PC-3 (cell line): ENCODE results near the gene QPCT. TPM values are rescaled to one million over a fixed set of nuclear protein-coding genes. Genes with fewer than 3 reads are reported as not detected.

ENCODE experiments used
- ATAC-seq: fragments of 200-7000 bp; cut with Tn5 transposase; 2 replicates; pipeline ENCODE4 v1.9.1; 2020; ENCODE audit warnings: mild to moderate bottlenecking, moderate library complexity
- BruUV-seq: library from RNA; stranded (reverse); fragments of 400-500 nt; replicated peaks from 2 replicates; lab custom pipeline; 2021; lab: Mats Ljungman, UMichigan
- CTCF ChIA-PET: fragments of 300-600 bp; sonication (Branson Sonifier 250); formaldehyde crosslinking; loops from one replicate; lab custom pipeline; 2022; ENCODE audit warnings: antibody characterized with exemption; lab: Charles Lee
- POLR2A ChIA-PET: fragments of 300-600 bp; sonication (Branson Sonifier 250); formaldehyde crosslinking; loops from one replicate; lab custom pipeline; 2022; ENCODE audit warnings: antibody characterized with exemption; ENCODE audit not compliant: unreplicated experiment; lab: Charles Lee
- DNase-seq: peaks from one replicate; pipeline ENCODE4 v3.0.0-alpha.2; 2015
- H2AFZ ChIP-seq: fragments of 300-600 bp; sonication (generic); 2 replicates; pipeline ENCODE4 v1.6.0; 2016; ENCODE audit warnings: antibody characterized with exemption, low read length
- H3F3A ChIP-seq: fragments of 300-600 bp; sonication (generic); one replicate; pipeline ENCODE4 v1.6.0; 2017; ENCODE audit warnings: antibody characterized with exemption, low read length, control low read depth, mild to moderate bottlenecking; ENCODE audit not compliant: unreplicated experiment
- H3K27ac ChIP-seq: fragments of 300-600 bp; sonication (generic); 2 replicates; pipeline ENCODE4 v1.5.1; 2016; ENCODE audit warnings: mild to moderate bottlenecking, low read length
- H3K27me3 ChIP-seq: fragments of 300-600 bp; sonication (generic); 2 replicates; pipeline ENCODE4 v1.6.1; 2016; ENCODE audit warnings: low read length, mixed read lengths
- H3K36me3 ChIP-seq: fragments of 300-600 bp; sonication (generic); 2 replicates; pipeline ENCODE4 v1.6.1; 2016; ENCODE audit warnings: low read depth, mixed run types, low read length, mixed read lengths
- H3K4me1 ChIP-seq: fragments of 300-600 bp; sonication (generic); 2 replicates; pipeline ENCODE4 v1.5.1; 2016; ENCODE audit warnings: low read length; ENCODE audit not compliant: insufficient read depth
- H3K4me2 ChIP-seq: fragments of 300-600 bp; sonication (generic); 2 replicates; pipeline ENCODE4 v1.6.0; 2016; ENCODE audit warnings: low read length
- H3K4me3 ChIP-seq: fragments of 300-600 bp; sonication (generic); 2 replicates; pipeline ENCODE4 v1.5.1; 2016; ENCODE audit warnings: mild to moderate bottlenecking, low read length, mixed read lengths
- H3K79me2 ChIP-seq: fragments of 300-600 bp; sonication (generic); 2 replicates; pipeline ENCODE4 v1.6.1; 2017; ENCODE audit warnings: low read length, mixed read lengths
- H3K9ac ChIP-seq: fragments of 300-600 bp; sonication (generic); 2 replicates; pipeline ENCODE4 v1.6.0; 2016; ENCODE audit warnings: mild to moderate bottlenecking, low read length
- H3K9me2 ChIP-seq: fragments of 300-600 bp; sonication (generic); replicated peaks from 2 replicates; pipeline ENCODE4 v1.6.1; 2016; ENCODE audit warnings: mixed run types, low read length, mixed read lengths
- H3K9me3 ChIP-seq: fragments of 300-600 bp; sonication (generic); 2 replicates; pipeline ENCODE4 v1.6.1; 2016; ENCODE audit warnings: low read length, mixed read lengths
- H4K20me1 ChIP-seq: fragments of 300-600 bp; sonication (generic); 2 replicates; pipeline ENCODE4 v1.6.1; 2016; ENCODE audit warnings: low read length, mixed read lengths
- EZH2 ChIP-seq: fragments of 300-600 bp; sonication (generic); IDR thresholded peaks from one replicate; pipeline ENCODE4 v1.6.1; 2017; ENCODE audit warnings: antibody characterized with exemption, mild to moderate bottlenecking, low read length; ENCODE audit not compliant: unreplicated experiment
- EZH2phosphoT487 ChIP-seq: fragments of 300-600 bp; sonication (generic); IDR thresholded peaks from 2 replicates; pipeline ENCODE4 v1.6.1; 2018; ENCODE audit warnings: mild to moderate bottlenecking, antibody characterized with exemption, low read length, borderline replicate concordance
- intact Hi-C: fragments of 100-400 bp; cut with micrococcal nuclease; formaldehyde crosslinking; loops from 2 replicates; pipeline ENCODE4 v1.9.0; 2023
- total RNA-seq: library from RNA; depleted of rRNA; stranded (reverse); fragments of >200 nt; gene quantifications from 2 replicates; pipeline ENCODE4 v1.2.3, GENCODE V29; 2014
- TF ChIP-seq, protein P1 (sequence below): fragments of 300-600 bp; sonication (generic); conservative IDR thresholded peaks from 2 replicates; pipeline ENCODE4 v1.5.1; 2017; ENCODE audit warnings: antibody characterized with exemption, low read depth, mild to moderate bottlenecking, low read length

Gene QPCT
- total RNA-seq, 1 experiment from 2014 or later, result not detected

DNA sequence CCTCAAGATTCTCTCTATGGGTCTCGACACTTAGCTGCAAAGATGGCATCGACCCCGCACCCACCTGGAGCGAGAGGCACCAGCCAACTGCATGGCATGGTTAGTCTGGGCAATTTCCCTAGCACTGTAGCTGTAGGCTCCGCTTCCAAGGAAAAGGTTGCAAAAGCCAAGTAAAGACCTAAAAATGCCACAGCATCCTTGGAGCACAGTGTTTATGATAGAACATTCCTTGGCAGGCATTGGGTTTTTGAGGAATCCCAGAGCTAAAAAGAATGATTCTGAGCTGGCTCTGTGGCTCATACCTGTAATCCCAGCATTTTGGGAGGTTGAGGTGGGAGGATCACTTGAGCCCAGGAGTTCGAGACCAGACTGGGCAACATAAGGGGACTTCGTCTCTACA, 22.9 kb downstream of the QPCT start:
- TF ChIP-seq EZH2phosphoT487, result no peak
- TF ChIP-seq, protein P1, sequence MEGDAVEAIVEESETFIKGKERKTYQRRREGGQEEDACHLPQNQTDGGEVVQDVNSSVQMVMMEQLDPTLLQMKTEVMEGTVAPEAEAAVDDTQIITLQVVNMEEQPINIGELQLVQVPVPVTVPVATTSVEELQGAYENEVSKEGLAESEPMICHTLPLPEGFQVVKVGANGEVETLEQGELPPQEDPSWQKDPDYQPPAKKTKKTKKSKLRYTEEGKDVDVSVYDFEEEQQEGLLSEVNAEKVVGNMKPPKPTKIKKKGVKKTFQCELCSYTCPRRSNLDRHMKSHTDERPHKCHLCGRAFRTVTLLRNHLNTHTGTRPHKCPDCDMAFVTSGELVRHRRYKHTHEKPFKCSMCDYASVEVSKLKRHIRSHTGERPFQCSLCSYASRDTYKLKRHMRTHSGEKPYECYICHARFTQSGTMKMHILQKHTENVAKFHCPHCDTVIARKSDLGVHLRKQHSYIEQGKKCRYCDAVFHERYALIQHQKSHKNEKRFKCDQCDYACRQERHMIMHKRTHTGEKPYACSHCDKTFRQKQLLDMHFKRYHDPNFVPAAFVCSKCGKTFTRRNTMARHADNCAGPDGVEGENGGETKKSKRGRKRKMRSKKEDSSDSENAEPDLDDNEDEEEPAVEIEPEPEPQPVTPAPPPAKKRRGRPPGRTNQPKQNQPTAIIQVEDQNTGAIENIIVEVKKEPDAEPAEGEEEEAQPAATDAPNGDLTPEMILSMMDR, result no peak
- no peak for TF ChIP-seq EZH2
- no peak overlapping the region for H3K4me2 ChIP-seq
- no peak overlapping the region for H2AFZ ChIP-seq
- no peaks in the 10 kb centered on the region for H4K20me1 ChIP-seq
- CTCF ChIA-PET, result no interaction called here
- H3K9me3 ChIP-seq, result no peaks in the 10 kb centered on the region
- intact Hi-C loops, result no loop called here
- no peak overlapping the region for H3K27ac ChIP-seq
- no peak overlapping the region for H3K9ac ChIP-seq
- POLR2A ChIA-PET, result no interaction called here
- no peaks in the 10 kb centered on the region for H3K27me3 ChIP-seq
- H3K4me1 ChIP-seq, result peaks cover 16% of the 10 kb centered on the region
- H3K9me2 ChIP-seq, result no peaks in the 10 kb centered on the region
- no peaks in the 10 kb centered on the region for H3K79me2 ChIP-seq
- DNase-seq (no peak), ATAC-seq (no peak)
- H3K4me3 ChIP-seq, result no peak overlapping the region
- no peaks in the 10 kb centered on the region for H3K36me3 ChIP-seq
- BruUV-seq, result no TSS peak
- no peaks in the 10 kb centered on the region for H3F3A ChIP-seq

DNA sequence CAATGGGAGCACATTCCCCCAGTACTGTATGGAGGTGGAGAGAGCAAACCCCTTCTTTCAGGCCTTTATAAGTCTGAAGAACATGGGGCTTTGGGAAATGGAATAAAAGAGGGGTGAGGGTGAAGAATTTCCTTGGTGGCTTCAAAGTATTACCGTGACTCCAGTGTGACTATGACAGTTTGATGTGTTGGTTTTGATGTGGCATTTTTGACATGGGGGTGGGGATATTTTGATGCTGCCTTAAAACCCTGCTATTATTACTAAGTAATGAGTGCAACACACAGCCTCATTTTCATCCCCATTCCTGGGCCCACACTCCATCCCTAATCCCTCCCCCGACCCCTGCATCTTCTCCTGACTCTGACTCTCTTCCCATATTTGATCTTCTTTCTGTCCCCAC, 23.6 kb downstream of the QPCT start:
- CTCF ChIA-PET, result no interaction called here
- Histone ChIP-seq H3K9ac (no peak overlapping the region), H3K4me3 (no peak overlapping the region), H4K20me1 (no peaks in the 10 kb centered on the region), H2AFZ (no peak overlapping the region), H3K9me2 (no peaks in the 10 kb centered on the region), H3K4me1 (peaks cover 16% of the 10 kb centered on the region), H3K36me3 (no peaks in the 10 kb centered on the region), H3K79me2 (no peaks in the 10 kb centered on the region), H3K27me3 (no peaks in the 10 kb centered on the region), H3K9me3 (no peaks in the 10 kb centered on the region), H3F3A (no peaks in the 10 kb centered on the region), H3K4me2 (no peak overlapping the region), H3K27ac (no peak overlapping the region)
- ATAC-seq (no peak), DNase-seq (no peak)
- intact Hi-C loops, result no loop called here
- no TSS peak for BruUV-seq
- POLR2A ChIA-PET, result no interaction called here
- TF ChIP-seq, protein P1, result no peak

DNA sequence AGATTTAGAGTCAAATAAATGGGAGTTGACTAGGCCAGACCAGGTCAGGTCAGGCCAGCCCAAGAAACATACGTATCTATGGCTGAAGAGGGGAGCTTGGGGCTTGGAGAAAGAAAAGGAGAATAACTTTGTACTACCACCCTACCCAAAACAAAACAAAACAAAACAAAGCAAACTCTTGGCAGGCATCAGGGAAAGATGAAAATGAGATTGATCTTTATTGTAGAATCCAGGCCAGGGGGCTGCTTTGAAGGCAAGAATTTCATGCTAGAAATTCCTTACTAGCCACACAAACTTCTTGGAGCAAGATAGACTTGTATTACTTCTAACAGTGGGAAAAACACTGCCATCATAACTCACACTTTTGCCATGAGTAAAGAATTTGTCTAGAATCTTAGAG, 26.2 kb downstream of the QPCT start:
- Histone ChIP-seq H2AFZ (no peak overlapping the region), H3K9me2 (no peaks in the 10 kb centered on the region), H3F3A (no peaks in the 10 kb centered on the region), H3K36me3 (no peaks in the 10 kb centered on the region), H3K4me3 (no peak overlapping the region), H3K27ac (no peak overlapping the region), H3K4me2 (no peak overlapping the region), H4K20me1 (no peaks in the 10 kb centered on the region), H3K79me2 (no peaks in the 10 kb centered on the region), H3K4me1 (peaks cover 11% of the 10 kb centered on the region), H3K9me3 (no peaks in the 10 kb centered on the region), H3K9ac (no peak overlapping the region), H3K27me3 (no peaks in the 10 kb centered on the region)
- intact Hi-C loops, result no loop called here
- ChIA-PET CTCF (no interaction called here), POLR2A (no interaction called here)
- TF ChIP-seq, protein P1, result no peak
- no peak for TF ChIP-seq EZH2phosphoT487
- no peak for TF ChIP-seq EZH2
- DNase-seq (no peak), ATAC-seq (no peak)
- BruUV-seq, result no TSS peak
